ENCODE data around the gene CPNE6.
A peak's percentile ranks its signal among the peaks of the same experiment; 100 is the strongest.
"Not testable (repeated sequence)": the region's sequence is repeated elsewhere in the genome, so short reads cannot be mapped to it uniquely, and the experiment has no call there.

CPNE6 gene

DNA sequence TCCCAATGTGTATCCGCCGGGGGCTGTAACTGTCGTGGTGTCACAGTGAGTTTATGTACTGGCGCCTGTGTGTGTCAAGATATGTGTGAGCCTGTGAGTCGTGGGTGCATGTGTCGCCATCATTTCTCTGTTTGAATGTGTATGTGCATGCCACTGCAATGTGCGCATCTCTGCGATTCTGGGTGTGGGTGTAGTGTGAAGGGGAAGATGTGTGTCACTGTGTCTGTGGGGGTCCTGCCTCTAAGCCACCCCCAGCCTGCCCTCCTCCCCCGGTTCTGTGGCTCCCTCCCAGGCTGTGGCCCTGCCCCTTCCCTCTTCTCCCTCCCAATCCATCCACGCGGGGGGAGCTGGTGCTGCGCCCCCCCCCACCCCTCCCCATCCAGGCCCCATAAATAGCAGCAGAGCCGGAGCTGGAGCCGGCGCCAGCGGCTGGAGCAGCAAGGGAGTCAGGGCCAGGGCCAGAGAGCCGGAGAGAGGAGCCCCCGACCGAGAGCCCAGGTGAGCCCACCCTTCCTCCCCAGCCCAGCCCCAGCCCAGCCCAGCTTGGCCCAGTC is at the start of gene CPNE6:
Gene CPNE6 (plus strand): TSS at position 419 of the 554 bp plus-strand sequence. CDS start 1,375 bp downstream, outside the sequence.
- no peak for DNase-seq (ENCODE audit: low spot score)

DNA sequence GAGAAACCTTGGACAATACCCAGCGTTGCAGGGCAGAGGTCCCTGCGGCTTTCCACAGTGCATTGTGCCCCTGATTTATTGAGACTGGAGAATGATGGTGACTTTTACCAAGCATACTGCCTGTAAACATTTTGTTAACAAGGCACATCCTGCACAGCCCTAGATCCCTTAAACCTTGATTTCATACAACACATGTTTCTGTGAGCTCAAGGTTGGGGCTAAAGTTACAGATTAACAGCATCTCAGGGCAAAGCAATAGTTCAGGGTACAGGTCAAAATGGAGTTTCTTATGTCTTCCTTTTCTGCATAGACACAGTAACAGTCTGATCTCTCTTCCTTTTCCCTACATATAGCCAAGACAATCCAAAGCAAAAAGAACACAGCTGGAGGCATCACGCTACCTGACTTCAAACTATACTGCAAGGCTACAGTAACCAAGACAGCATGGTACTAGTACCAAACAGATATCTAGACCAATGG is 46.4 kb upstream of the CPNE6 start:
- not testable (repeated sequence) for DNase-seq (ENCODE audit: low spot score)

DNA sequence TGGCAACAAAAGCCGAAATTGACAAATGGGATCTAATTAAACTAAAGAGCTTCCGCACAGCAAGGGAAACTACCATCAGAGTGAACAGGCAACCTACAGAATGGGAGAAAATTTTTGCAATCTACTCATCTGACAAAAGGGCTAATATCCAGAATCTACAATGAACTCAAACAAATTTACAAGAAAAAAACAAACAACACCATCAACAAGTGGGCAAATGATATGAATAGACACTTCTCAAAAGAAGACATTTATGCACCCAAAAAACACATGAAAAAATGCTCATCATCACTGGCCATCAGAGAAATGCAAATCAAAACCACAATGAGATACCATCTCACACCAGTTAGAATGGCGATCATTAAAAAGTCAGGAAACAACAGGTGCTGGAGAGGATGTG is 41.7 kb upstream of the CPNE6 start:
- DNase-seq (ENCODE audit: low spot score), result not testable (repeated sequence)

DNA sequence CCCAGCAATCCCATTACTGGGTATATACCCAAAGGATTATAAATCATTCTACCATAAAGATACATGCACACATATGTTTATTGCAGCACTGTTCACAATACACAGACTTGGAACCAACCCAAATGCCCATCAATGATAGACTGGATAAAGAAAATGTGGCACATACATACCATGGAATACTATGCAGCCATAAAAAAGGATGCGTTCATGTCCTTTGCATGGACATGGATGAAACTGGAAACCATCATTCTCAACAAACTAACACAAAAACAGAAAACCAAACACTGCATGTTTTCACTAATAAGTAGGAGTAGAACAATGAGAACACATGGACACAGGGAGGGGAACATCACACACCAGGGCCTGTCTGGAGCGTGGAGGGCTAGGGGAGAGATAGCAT is 40.0 kb upstream of the CPNE6 start:
- not testable (repeated sequence) for DNase-seq (ENCODE audit: low spot score)

DNA sequence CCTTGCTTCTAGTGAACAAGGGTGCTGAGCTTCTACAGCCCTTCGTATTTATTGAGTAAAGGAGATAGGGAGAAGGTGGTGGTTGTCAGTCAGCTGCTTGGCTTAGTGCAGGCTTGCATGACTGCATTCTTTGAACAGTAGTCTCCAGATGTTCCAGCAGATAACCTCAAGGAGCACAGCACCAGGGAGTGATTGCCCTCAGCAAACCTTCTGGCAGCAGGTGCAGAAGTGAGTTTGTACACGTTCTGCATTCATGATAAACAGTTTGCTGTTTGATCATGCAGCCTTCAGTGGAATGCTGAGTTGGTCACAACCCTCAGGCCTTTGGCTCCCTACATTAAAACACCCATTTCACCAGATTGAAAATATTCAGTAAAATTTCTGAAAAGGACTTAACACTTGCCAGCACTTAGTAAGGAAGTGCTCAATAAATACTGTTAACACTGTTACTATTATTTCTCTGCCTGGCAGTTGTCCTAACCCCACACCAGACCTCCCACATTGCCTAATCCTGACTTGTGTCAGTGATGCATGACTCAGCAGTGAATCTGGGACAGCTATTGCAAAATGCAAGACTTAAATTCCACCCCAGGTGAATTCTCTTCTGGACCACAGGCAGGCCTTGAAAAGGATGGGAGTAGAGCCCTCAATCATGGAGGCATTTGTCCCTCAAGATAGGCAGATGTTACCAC is 38.5 kb upstream of the CPNE6 start:
- no peak for DNase-seq (ENCODE audit: low spot score)

DNA sequence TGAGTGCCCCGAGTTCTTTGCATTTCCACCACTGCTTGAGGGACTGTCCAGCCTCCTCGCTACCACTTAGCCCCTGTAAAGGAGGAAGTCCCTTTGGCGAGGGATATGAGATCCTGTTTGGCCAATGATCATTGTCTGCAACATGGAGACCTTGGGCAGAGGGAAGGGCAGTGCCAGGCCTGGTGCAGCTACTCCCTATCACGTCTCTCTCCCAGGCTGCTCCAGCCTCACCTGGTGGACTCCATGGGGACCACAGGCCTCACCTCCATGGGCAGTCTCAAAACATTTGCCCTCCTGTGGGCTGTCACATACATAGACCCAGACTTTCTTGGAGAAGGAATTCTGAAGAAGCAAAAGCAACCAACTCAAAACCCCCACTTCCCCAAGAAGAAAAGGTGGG is 35.6 kb upstream of the CPNE6 start:
- not testable (repeated sequence) for DNase-seq (ENCODE audit: low spot score)

DNA sequence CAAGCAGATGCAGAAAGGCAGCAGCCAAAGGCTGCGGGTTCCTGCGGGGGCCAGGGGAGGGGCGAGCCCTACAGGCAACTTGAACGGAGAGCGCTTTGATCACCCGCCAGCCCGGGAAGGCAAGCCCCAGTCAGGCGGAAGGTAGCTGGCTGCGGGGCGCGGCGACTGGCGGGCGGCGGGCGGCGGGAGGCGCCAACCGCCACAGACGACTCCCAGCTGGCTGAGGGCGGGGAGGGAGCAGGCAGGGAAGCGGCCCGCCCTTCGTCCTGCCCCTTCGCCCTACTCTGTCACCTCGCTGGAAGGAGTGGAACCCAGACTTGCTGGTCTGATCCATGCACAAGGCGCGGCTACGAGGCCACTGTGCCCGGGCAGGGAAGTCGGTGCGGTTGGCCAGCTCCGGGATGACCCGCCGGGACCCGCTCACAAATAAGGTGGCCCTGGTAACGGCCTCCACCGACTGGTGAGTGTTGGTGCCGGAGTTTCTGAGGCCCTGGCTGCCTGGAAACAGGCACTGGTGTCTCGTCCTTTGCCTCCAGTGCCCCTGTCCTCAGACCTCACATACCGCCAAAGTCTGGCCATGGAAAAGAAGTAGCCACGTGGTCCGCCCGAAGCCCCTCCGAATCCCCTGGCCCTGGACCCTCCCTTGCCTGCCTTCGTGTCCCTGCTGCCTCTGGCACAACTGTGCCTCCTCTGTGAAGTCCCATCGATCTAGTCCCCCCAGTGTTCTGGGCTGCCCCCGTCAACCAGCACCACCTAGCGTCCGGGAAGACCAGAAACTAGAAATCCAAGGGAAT is 35.0 kb upstream of the CPNE6 start:
- peak; percentile 69 for DNase-seq (ENCODE audit: low spot score)

DNA sequence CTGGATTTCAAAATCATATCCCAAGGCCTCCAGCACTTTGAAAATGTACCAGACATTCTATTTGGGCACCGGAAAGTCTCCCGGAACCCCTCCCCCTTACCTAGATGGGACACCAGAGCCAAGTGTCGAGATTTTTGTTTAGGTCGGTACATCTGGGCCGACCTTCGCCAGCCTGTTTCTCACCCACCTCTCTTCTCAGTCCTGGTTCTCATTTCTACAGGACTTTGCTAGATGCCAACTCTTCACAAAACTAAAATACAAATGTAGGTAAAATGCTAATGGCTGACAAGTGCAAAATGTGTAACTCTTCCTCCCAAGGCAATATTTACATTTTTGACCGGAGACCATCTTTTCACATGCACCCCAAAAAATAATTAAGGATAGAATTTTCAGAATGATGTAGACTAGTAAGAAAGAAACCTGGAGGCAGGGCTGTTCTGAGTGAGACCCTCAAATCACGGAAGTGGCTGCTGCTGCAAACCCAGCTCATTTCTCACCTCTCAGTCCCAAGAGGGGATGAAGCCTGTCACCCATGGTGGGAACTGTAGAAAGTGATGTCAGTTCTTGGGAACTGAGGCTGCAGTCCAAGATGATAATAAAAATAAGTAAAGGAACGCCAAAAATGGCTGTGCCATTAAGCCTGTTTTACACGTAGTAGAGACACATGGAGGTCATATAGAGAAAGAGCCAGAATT is 34.3 kb upstream of the CPNE6 start:
- not testable (repeated sequence) for DNase-seq (ENCODE audit: low spot score)

DNA sequence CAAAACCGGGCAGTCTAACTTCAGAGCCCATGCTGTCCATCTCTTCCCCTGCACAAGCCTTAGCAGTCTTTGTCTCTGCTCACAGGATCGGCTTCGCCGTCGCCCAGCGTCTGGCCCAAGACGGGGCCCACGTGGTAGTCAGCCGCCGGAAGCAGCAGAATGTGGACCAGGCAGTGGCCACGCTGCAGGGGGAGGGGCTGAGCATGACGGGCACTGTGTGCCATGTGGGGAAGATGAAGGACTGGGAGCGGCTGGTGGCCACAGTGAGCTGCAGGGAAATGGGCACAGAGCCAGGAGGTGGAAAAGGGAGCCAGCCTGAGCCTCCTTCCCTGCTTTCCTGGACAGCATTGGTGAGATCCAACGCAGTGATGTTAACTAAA is 33.7 kb upstream of the CPNE6 start:
- DNase-seq (ENCODE audit: low spot score), result no peak

DNA sequence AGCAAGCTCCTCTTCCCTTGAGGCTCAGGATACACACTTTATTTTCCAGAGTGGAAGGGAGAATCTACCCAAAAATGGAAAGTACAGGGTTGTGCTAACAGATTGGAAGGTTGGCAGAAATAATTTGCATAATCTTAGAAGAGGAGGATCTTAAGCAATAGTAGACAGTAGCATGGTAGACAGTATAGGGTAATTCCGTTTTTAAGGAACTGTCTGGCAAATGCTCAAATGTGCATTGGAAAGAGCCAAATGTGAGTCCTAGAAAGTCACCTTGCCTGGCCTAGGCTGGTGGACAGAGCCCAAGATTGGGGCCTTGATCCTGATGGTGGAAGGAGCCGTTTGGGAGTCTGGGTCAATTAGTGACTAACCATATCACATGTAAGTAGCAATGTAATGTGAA is 32.7 kb upstream of the CPNE6 start:
- no peak for DNase-seq (ENCODE audit: low spot score)

DNA sequence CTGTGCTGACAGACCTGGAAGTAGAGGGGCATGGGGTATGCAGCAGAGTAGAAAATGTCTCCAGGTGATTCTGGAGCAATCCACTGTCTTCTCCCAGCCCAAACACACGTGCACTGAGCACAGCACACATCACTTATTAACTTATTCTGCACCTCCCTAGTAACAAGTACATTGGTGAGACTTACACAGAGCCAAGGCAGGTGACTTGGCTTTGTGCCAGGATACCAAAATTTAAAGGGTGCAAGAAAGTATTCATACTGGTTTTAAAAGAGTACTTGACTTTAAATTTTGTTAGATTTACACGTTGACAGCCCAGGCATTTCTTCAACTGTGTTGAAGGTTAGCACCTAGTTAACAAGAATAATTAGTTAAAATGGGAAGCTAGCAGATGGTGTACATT is 30.7 kb upstream of the CPNE6 start:
- DNase-seq (ENCODE audit: low spot score), result no peak

DNA sequence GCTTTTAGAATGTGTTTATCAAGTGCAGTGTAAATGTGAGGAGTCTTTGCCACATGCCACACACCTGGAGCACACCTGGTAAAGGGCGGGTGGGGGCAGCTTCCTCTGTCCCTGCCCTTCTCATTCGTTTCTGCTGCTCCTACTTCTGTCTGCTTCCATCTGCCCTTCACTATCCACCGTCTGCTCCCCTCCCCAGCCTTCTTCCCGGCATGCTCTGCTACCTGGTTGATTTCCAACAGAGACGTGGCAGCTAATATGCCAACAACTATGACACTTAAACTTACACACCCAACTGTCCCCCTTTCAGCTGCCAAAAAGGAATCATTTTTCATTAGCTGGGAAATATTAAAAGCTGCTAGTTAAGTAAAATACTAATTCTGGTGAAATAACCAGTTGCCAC is 28.6 kb upstream of the CPNE6 start:
- DNase-seq (ENCODE audit: low spot score), result no peak

DNA sequence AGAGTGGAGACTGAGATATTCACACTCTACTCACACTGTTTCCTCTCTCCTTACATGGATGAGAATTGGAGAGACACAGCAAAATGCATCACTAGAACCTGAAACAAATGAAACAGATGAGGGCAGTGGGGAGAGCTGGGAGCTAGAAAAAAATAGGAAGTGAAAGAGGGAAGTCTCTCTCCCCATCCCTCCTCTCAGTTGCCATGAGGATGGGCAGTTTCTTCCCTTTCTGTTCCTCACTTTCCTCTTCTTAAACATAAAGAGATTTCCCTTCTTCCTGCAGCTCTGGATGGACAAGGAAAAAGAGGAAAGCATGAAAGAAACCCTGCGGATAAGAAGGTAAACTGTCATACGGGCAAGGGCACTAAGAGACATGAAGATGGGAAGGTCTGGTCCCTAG is 22.4 kb upstream of the CPNE6 start:
- not testable (repeated sequence) for DNase-seq (ENCODE audit: low spot score)

DNA sequence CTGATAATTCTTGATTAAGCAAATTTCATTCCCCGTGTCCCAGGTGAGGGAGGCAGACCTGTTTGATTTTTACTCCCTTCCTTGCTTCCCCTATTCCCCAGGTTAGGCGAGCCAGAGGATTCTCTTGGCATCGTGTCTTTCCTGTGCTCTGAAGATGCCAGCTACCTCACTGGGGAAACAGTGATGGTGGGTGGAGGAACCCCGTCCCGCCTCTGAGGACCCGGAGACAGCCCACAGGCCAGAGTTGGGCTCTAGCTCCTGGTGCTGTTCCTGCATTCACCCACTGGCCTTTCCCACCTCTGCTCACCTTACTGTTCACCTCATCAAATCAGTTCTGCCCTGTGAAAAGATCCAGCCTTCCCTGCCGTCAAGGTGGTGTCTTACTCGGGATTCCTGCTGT is 20.6 kb upstream of the CPNE6 start:
- not testable (repeated sequence) for DNase-seq (ENCODE audit: low spot score)

DNA sequence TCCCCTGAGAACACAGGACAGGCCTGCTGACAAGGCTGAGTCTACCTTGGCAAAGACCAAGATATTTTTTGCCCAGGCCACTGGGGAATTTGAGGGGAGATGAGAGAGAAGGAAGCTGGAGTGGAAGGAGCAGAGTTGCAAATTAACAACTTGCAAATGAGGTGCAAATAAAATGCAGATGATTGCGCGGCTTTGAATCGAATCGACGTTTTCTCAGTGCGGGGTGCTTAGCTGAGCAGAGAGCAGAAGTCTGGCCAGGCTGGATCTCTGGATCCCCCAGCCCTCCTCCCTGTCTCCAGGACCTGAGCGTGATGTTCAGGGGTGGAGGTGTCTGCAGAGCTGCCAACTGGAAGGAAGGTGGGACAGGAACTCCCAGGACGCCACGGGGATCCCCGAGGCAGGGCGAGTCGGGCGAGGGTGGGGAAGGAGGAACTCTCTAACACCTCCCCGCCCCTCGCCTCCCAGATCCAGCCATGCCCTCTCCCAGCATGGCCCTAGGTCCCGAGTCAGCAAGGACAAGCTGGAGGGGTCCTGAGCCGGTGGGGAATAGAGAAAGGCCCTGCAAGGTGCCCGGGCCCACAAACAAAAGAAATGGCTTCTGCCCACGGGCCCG is 20.1 kb upstream of the CPNE6 start:
- no peak for DNase-seq (ENCODE audit: low spot score)

DNA sequence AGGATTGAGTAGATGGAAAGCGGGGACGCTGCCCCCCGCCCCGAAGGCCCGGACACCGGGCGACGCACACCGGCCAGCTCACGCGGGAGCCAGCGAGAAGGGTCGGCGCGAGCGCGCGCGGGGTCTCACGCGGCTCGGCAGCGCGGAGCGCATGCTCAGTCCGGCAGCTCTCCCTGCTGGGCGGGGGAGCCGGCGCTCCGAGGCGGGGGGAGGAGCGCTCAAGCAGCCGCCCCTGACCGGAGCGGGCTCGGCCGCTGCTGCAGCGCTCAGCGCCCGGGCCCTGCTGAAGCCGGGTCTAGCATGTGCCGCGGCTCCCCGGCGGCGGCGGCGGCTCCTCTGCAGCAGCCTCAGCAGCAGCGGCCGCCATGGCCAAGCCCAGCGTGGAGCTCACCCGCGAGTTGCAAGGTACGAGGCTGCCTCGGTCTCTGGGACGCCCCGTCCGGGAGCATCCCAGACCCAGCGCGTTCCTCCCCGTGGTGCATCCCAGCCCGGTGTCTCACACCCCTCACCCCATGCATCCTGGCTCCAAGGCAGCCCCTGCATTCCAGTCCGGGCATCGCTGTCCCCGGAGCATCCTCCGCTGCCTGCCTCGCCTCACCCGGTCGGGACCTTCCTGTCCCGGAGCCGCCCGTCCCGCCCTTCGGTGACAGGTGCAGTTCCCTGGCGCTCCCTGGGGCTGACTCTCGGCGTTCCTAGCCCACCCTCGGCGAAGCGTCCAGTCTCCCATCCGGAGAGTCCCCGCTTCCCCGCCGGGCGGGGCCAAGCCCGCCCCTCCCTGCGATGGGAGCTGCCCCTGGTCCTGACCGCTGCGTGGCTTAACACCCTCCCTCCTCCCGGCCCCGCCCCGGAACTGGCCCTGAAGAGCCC is 19.3 kb upstream of the CPNE6 start, which contains the start of gene CARMIL3:
Gene CARMIL3 (plus strand): TSS at position 221 of the 867 bp plus-strand sequence. CDS start 145 bp downstream, at position 366.
- peak; percentile 79 for DNase-seq (ENCODE audit: low spot score)

DNA sequence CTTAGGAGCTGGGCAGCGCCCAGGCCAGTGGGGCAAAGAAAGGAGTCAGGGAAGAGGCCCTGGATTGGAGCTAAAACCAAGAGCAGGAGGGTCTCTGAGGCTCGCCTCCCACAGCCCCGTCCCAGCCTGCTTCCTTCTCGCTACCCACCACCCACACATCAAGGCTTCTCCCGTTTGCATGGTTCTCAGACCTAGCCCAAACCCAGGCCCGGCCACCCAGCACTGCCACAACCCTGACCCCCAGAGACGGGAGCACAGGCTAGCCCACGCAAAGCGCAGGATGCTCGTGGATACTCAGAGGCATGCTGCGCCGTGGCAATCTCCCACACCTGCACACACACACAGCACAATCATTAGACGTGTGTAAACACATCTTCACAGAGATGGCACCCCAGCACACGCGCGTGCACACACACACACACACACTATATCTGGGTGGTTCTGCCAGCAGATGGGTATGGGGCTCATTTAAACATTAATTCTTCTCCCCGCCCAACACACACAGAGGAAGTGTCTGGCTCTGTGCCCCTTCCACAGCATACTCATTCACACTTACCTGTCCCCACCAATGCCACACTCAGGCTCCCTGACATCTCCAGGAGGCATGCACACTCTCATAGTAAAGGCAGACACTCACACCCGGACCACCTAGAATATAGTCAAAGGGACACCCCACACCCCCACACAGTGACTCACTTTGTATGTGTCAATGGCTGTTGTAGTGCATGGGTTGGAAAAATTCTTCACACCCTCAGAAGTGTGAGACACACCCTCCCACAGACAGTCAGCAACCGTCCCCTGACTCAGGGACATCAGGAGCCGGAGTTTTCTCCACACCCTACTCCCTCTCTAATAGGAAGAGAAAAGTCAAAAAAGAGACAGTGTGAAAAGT is 18.5 kb upstream of the CPNE6 start:
- DNase-seq (ENCODE audit: low spot score), result no peak

DNA sequence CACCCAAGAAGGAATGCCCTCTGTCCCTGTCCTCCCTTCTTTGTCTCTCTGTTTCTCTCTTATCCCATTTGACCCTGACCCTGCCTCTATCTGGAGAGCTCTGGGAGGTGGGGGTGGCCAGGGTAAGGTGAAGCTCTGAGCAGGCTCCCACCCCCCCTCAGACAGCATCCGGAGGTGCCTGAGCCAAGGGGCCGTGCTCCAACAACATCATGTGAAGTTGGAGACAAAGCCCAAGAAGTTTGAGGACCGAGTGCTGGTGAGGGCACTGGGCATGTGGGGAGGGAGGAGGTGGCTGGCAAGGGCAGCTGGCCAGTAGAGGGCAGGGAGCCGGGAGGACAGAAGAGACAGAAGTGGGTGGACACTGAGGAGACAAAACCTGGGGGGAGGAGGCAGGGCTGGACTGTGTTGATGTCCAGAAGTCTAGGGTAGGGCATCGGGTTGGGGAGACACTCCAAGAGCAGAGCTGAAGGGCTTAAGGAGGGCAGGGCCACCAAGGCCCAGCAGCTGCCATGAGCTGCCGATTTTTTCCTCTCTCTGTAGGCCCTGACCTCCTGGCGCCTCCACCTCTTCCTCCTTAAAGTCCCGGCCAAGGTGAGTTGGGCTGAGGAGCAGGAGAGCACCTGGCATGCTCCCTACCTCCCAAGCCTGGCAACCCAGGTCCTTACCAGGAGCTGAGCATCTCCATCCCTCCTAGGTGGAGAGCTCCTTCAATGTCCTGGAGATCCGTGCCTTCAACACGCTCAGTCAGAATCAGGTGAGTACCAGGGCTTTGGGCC is 17.6 kb upstream of the CPNE6 start:
- DNase-seq (ENCODE audit: low spot score), result no peak

DNA sequence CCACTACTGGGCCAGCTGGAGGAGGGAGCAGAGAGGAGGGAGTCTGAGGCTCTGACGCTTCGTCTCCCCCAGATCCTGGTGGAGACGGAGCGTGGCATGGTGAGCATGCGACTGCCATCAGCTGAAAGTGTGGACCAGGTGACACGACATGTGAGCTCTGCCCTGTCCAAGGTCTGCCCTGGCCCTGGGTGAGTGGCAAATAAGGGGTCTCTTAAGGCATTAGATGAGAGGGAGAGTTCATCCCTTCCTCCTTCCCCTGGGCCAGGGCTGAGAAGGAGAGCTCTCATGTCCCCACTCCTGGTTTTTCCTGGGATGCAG is 17.1 kb upstream of the CPNE6 start:
- no peak for DNase-seq (ENCODE audit: low spot score)

Data from HuH-7.5 (cell line).